HG02759 (cell line): ENCODE measurements around the gene HTR5A.

Experiments
- ATAC-seq: cut with Tn5 transposase; IDR thresholded peaks from one replicate; pipeline ENCODE4 v1.9.1; 2021; ENCODE audit warnings: mild to moderate bottlenecking, moderate library complexity; ENCODE audit not compliant: unreplicated experiment

HTR5A gene

GRCh38 chr7:155084969-155085368, 14.8 kb downstream of the HTR5A start:
- no peak for ATAC-seq

DNA sequence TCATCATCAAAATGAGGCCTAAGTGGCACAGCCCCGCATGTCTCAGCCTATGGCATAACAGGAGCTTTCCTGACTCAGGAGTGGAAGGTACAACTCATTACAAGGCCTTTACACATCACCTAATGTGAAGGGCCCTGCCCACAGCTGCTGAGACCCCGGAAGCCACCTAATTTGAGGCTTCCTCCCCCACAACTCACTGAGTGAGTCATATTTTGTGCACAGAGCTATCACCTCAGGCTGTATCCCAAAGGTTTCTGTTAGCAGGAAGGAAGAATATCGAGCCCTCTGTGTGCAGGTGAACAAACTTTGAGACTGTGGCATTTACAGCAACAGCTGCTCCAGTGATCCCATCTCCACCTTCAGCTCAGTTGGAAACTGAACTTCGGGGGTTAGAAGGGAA, 20.6 kb downstream of the HTR5A start:
- no peak for ATAC-seq

DNA sequence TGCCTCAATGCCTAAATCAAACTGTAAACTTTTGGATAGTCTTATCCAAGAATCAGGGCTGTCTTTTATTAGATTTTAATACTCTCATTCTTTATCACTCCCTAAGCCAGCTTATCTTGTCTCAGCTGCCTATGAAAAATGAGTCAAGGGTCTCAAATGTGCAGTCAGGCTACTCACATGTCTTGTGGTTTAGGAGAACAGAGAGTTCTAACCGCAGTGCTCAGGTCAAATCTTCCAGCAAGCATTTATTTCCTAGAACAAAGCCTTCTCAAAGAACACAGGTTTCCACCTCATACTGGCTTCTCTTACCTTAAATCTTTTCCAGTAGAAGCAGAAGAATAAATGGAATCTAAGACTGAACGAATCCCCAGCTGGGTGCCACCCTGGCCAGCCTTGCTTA, 23.5 kb downstream of the HTR5A start:
- ATAC-seq = no peak

- ATAC-seq = no peak
Measured at GRCh38 chr7:155094636-155095135, 24.6 kb downstream of the HTR5A start.

- no peak for ATAC-seq
Measured at GRCh38 chr7:155097338-155097737, 27.2 kb downstream of the HTR5A start.

DNA sequence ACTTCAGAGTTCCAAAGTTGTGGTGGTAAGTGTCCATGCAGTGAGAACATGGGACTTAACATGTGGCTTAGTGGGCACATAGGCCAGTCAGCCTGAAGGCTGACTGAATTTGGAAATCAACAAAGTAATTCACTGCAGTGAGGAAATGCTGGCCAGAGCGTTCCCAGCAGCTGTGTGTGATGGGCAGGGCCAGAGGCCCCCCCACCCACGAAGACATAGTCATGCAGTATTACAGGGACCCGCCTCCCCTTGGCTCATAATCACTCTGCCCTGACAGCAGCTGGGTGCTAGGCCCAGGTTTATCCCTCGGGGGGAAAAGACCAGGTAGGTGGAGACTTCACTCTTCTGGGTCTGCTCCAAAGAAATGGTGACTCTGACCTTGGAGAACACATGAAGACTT, 33.7 kb downstream of the HTR5A start:
- ATAC-seq = no peak

GRCh38 chr7:155104913-155105312, 34.8 kb downstream of the HTR5A start:
- ATAC-seq = no peak

- no peak for ATAC-seq
Measured at GRCh38 chr7:155106356-155106755, 36.2 kb downstream of the HTR5A start.

- no peak for ATAC-seq
Measured at GRCh38 chr7:155107126-155107525, 37.0 kb downstream of the HTR5A start.

GRCh38 chr7:155108144-155108901, 38.2 kb downstream of the HTR5A start:
- ATAC-seq = no peak

- ATAC-seq = no peak
Measured at GRCh38 chr7:155109121-155109520, 39.0 kb downstream of the HTR5A start.

- no peak for ATAC-seq
Measured at GRCh38 chr7:155115288-155115687, 45.2 kb downstream of the HTR5A start.

DNA sequence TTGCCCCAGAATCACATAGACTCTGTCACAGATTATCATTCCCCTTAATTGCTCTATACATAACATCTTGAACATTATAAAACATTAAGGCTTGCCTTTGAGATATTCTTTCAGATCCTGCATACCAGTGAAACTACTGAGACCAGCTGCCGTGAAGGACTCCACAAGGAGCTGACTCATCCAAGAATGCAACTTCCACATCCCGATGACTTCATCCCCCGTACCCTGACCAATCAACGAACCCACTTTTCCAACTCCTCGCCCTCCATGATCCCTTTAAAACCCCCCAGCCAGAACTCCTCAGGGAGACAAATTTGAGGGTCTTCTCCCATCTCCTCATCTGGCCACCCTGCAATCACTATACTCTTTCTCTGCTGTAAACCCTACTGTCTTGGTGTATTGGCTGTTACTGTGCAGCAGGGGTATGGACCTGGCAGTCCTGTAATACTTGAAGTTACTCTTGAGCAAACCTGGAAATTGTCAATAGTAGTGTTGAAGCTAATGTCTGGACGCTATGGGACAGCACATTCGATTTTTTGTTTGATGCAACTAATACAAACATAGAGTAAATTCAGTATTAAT, 49.8 kb downstream of the HTR5A start:
- ATAC-seq = no peak

DNA sequence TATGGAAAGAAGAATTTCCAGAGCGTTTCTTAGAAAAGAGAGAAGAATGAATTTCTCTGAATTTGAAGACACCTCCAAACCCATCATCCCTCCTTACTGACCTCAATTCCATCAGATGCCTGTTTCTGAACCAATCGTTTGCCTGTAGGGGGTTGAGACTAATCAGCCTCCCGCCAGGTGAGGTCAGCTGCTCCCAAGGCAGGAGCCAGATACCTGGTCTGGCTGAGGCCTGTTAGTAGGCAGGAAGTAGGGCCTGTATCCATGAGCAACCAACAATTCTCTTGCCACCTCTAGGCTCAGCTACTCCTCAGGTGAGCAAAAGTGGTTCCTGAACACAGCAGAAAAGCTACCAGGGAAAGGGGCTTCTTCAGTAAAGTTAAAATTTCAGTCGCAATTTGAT, 50.3 kb downstream of the HTR5A start:
- ATAC-seq = no peak

DNA sequence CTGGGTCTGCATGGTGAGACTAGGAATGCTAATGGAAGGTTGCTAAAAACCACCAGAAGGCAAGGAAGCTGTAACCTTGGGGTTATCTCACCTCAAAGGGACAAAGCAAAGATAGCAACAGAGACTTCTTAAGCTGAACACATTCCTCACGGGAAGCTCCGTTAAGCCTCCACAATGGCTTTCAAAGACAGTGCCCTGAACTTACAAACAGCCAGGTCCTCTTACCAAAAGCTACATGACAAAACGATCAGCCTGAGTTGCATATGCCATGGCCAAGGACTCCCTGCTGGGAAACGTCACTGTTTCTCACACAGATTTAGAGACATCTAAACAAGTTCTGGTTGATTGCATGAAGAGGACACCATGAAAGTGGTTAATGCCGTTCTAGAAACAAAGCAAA, 52.7 kb downstream of the HTR5A start:
- no peak for ATAC-seq

GRCh38 chr7:155123413-155123812, 53.3 kb downstream of the HTR5A start:
- no peak for ATAC-seq

GRCh38 chr7:155124706-155125105, 54.6 kb downstream of the HTR5A start:
- ATAC-seq = no peak

GRCh38 chr7:155129186-155129585, 59.1 kb downstream of the HTR5A start:
- ATAC-seq = no peak

- ATAC-seq = no peak
Measured at GRCh38 chr7:155129789-155130188, 59.7 kb downstream of the HTR5A start.

- no peak for ATAC-seq
Measured at GRCh38 chr7:155130493-155130892, 60.4 kb downstream of the HTR5A start.

DNA sequence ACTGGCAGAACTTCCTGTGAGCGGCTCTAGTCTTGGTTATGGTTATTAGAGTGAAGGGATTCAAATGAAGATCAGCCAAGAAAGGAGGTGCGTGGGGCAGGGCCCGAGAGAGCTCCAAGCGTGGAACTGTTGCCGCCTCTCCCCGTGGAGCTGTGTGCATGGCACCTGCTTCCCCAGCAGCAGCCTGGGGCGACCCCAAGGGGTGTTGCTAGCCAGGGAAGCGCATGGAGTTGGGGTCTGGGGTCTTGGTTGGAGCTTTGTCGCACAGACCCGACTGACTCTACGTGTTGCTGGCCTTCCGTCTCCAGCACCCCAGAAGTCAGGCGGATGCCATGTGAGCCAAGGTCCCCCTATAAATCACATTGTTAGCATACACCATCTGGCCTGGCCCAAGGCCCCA, 61.0 kb downstream of the HTR5A start:
- ATAC-seq = no peak

DNA sequence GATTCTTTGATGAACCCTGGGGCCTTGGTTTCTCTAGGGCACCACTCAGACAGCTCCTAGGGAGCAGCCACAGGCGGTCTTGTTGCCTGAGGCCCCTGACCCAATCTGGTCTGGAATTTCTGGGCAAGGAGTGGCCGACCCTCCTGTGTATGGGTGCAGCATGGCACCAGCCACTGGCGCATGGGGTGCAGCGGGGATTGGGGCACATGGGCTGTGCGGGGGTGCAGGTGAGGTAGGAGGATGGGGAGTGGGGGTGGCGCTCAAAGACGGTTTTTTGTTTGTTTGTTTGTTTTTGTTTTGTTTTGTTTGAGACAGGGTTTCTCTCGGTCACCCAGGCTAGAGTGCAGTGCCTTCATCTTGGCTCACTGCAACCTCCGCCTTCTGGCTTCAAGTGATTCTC, 62.3 kb downstream of the HTR5A start:
- no peak for ATAC-seq
